Endodermal cell (in vitro differentiated cells): ENCODE data around the gene KCNH3. TPM values are rescaled to one million over a fixed set of nuclear protein-coding genes. Genes with fewer than 3 reads are reported as not detected.

Experiments used
- DNase-seq: peaks from one replicate; pipeline ENCODE4 v3.0.0-alpha.2; 2017
- H3K27ac ChIP-seq: 2 replicates; pipeline ENCODE4 v1.5.1; 2013; ENCODE audit warnings: mild to moderate bottlenecking, low read depth, low read length, moderate library complexity
- H3K27me3 ChIP-seq: 2 replicates; pipeline ENCODE4 v1.6.1; 2013; ENCODE audit warnings: mild to moderate bottlenecking, low read length, moderate library complexity; ENCODE audit not compliant: insufficient read depth, control insufficient read depth, poor library complexity, severe bottlenecking
- H3K36me3 ChIP-seq: 2 replicates; pipeline ENCODE4 v1.7.0; 2013; ENCODE audit warnings: mild to moderate bottlenecking, low read length, moderate library complexity; ENCODE audit not compliant: control insufficient read depth, insufficient read depth
- H3K4me1 ChIP-seq: one replicate; pipeline ENCODE4 v1.7.0; 2013; ENCODE audit warnings: low read length; ENCODE audit not compliant: control insufficient read depth, insufficient read depth
- H3K4me3 ChIP-seq: 2 replicates; pipeline ENCODE4 v1.5.1; 2013; ENCODE audit warnings: mild to moderate bottlenecking, low read length, moderate library complexity
- H3K9ac ChIP-seq: 2 replicates; pipeline ENCODE4 v1.6.1; 2013; ENCODE audit warnings: mild to moderate bottlenecking, low read length, moderate library complexity; ENCODE audit not compliant: poor library complexity, severe bottlenecking; ENCODE audit errors: extremely low read depth
- H3K9me3 ChIP-seq: 2 replicates; pipeline ENCODE4 v1.6.1; 2013; ENCODE audit warnings: mild to moderate bottlenecking, low read length, moderate library complexity; ENCODE audit not compliant: control insufficient read depth
- H3K27ac Mint-ChIP-seq: 2 replicates; pipeline ENCODE4 v1.8.0; 2020; ENCODE audit warnings: mixed read lengths
- H3K27me3 Mint-ChIP-seq: 2 replicates; pipeline ENCODE4 v1.8.0; 2021; ENCODE audit warnings: mild to moderate bottlenecking, mixed read lengths; ENCODE audit not compliant: insufficient read depth
- H3K36me3 Mint-ChIP-seq: 2 replicates; pipeline ENCODE4 v1.8.0; 2020; ENCODE audit warnings: low read depth, mixed read lengths
- H3K4me1 Mint-ChIP-seq: 2 replicates; pipeline ENCODE4 v1.8.0; 2020; ENCODE audit warnings: mixed read lengths
- H3K4me3 Mint-ChIP-seq: 2 replicates; pipeline ENCODE4 v1.8.0; 2020; ENCODE audit warnings: mild to moderate bottlenecking, moderate library complexity, mixed read lengths
- H3K9me3 Mint-ChIP-seq: 2 replicates; pipeline ENCODE4 v1.8.0; 2020; ENCODE audit warnings: mild to moderate bottlenecking, mixed read lengths
- CTCF ChIP-seq: fragments of 200-600 bp; sonication (generic); conservative IDR thresholded peaks from 2 replicates; pipeline ENCODE4 v1.5.0; 2021; ENCODE audit warnings: antibody characterized with exemption, mild to moderate bottlenecking
- WGBS, 2 experiments: methylation state at CpG; one replicate each; pipeline versions ENCODE4 v1.1.5 to v1.1.7; 2013; ENCODE audit warnings: missing lambda C conversion rate in 2 of 2, mixed read lengths in 1 of 2; ENCODE audit not compliant: insufficient coverage in 1 of 2, insufficient read length in 1 of 2; 5-methylcytosine and 5-hydroxymethylcytosine counted together
- total RNA-seq, 2 donors: library from RNA; stranded (reverse); fragmentation: NEBNext Ultra II Directional in 1 of 2; extraction: Animal tissue kit (Norgen Biotek cat#: 25700) in 1 of 2; gene quantifications; 2 replicates in 1 of 2; 3 replicates in 1 of 2; pipeline ENCODE4 v1.2.1, GENCODE V29; 2021

Gene KCNH3
- total RNA-seq, 2 donors from 2014 or later: 1.00 to 1.5 TPM

DNA sequence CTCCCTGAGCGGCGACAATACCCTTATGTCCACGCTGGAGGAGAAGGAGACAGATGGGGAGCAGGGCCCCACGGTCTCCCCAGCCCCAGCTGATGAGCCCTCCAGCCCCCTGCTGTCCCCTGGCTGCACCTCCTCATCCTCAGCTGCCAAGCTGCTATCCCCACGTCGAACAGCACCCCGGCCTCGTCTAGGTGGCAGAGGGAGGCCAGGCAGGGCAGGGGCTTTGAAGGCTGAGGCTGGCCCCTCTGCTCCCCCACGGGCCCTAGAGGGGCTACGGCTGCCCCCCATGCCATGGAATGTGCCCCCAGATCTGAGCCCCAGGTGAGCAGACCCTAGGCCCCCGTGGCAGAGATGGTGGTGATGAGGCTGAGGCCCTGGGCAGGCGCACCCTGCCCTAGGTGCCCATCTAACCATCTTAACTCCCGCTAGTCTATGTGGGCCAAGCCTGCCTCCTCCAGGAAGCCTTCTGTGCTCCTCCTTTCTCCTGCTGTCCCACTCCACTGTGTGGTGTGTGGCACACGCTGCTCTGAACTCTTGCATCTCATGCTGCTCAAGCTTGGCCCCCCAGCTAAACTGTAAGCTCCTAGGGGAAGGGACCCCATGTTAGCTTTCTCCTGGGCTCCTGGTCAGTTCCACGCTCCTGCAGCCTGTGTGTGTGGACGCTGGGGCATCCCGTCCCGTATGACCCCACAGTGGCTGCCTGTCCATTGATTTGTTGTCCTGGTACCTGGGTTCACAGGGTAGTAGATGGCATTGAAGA is 17.0 kb downstream of the KCNH3 start:
- H3K36me3 ChIP-seq: peaks cover 39% of the 10 kb centered on the region
- 91 to 95% methylated on average over 11 to 18 of the region's 18 CpGs for whole genome bisulfite sequencing, 2 experiments
- no peaks in the 10 kb centered on the region for H3K9me3 Mint-ChIP-seq
- H3K27me3 Mint-ChIP-seq: peaks cover 18% of the 10 kb centered on the region
- no peak for TF ChIP-seq CTCF
- no peak for DNase-seq
- H3K27ac ChIP-seq: no peak overlapping the region
- peaks cover 20% of the 10 kb centered on the region for H3K36me3 Mint-ChIP-seq
- H3K9me3 ChIP-seq: no peaks in the 10 kb centered on the region
- no peak overlapping the region for H3K27ac Mint-ChIP-seq
- H3K4me3 Mint-ChIP-seq: no peak overlapping the region
- H3K27me3 ChIP-seq: no peaks in the 10 kb centered on the region
- H3K4me1 Mint-ChIP-seq: peaks cover 15% of the 10 kb centered on the region
- H3K4me3 ChIP-seq: no peak overlapping the region
- no peaks in the 10 kb centered on the region for H3K4me1 ChIP-seq
- H3K9ac ChIP-seq: no peak overlapping the region

DNA sequence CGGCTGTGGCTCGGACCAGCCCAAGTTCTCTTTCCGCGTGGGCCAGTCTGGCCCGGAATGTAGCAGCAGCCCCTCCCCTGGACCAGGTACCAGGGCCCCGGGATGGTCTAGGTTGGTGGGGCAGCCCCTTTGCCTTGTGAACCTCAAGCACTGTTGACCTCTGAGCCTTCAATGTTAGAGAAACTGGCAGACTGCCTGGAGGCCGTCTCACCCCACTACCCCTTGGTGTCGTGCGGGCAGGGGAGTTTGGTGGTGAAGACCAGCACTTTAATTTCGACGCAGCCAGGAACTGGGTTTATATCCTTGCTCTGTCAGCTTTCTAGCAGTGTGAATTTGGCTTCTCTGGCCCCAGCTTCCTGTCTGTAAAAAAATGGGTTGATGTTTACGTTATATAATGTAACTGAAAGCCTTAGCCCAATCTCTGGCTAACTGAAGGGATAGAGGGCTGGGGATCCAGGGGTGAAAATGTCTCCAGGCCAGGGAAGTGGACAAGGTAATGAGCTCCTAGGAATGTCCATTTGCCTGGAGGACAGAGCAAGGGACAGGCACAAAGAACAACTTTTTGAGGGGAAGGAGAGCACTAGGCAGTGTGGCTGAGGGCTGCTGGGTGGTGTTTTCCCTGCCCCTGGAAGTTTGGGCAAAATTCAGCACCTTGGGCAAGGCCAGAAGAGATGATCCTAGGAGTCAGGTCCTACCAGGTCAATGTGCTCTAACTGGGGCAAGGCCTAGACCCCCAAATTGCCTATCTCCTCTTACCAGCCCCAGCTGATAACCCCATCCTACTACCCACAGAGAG is 17.8 kb downstream of the KCNH3 start:
- H3K9ac ChIP-seq: no peak overlapping the region
- TF ChIP-seq CTCF: no peak
- H3K4me3 ChIP-seq: no peak overlapping the region
- WGBS, 2 experiments: 94 to 100% methylated on average over 8 to 12 of the region's 12 CpGs
- peaks cover 45% of the 10 kb centered on the region for H3K36me3 ChIP-seq
- no peak overlapping the region for H3K4me3 Mint-ChIP-seq
- H3K4me1 Mint-ChIP-seq: peaks cover 11% of the 10 kb centered on the region
- H3K27ac Mint-ChIP-seq: no peak overlapping the region
- H3K27ac ChIP-seq: no peak overlapping the region
- no peak for DNase-seq
- peaks cover 14% of the 10 kb centered on the region for H3K27me3 Mint-ChIP-seq
- peaks cover 22% of the 10 kb centered on the region for H3K36me3 Mint-ChIP-seq
- H3K9me3 Mint-ChIP-seq: no peaks in the 10 kb centered on the region
- H3K27me3 ChIP-seq: no peaks in the 10 kb centered on the region
- H3K9me3 ChIP-seq: no peaks in the 10 kb centered on the region
- no peaks in the 10 kb centered on the region for H3K4me1 ChIP-seq

DNA sequence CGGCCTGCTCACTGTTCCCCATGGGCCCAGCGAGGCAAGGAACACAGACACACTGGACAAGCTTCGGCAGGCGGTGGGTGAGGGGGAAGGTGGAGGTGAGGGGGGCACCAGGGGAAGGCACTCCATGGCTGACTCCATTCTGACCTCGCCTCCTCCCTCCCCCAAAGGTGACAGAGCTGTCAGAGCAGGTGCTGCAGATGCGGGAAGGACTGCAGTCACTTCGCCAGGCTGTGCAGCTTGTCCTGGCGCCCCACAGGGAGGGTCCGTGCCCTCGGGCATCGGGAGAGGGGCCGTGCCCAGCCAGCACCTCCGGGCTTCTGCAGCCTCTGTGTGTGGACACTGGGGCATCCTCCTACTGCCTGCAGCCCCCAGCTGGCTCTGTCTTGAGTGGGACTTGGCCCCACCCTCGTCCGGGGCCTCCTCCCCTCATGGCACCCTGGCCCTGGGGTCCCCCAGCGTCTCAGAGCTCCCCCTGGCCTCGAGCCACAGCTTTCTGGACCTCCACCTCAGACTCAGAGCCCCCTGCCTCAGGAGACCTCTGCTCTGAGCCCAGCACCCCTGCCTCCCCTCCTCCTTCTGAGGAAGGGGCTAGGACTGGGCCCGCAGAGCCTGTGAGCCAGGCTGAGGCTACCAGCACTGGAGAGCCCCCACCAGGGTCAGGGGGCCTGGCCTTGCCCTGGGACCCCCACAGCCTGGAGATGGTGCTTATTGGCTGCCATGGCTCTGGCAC is 18.5 kb downstream of the KCNH3 start:
- no peak for TF ChIP-seq CTCF
- H3K9me3 Mint-ChIP-seq: no peaks in the 10 kb centered on the region
- Histone ChIP-seq H3K4me1 (no peaks in the 10 kb centered on the region), H3K27ac (no peak overlapping the region), H3K4me3 (no peak overlapping the region), H3K9ac (no peak overlapping the region), H3K9me3 (no peaks in the 10 kb centered on the region), H3K36me3 (peaks cover 52% of the 10 kb centered on the region), H3K27me3 (no peaks in the 10 kb centered on the region)
- no peak for DNase-seq
- H3K27ac Mint-ChIP-seq: no peak overlapping the region
- H3K4me1 Mint-ChIP-seq: peaks cover 11% of the 10 kb centered on the region
- 93 to 96% methylated on average over 9 to 18 of the region's 18 CpGs for WGBS, 2 experiments
- H3K4me3 Mint-ChIP-seq: no peak overlapping the region
- H3K36me3 Mint-ChIP-seq: peaks cover 28% of the 10 kb centered on the region
- peaks cover 8% of the 10 kb centered on the region for H3K27me3 Mint-ChIP-seq
